Ammon's horn (tissue), 1 donor: Measurements from ENCODE around the gene ASXL3.

Experiments used
- DNase-seq: peaks from one replicate; pipeline ENCODE4 v3.0.0-alpha.2; 2016; ENCODE audit warnings: low spot score

Gene ASXL3

DNA sequence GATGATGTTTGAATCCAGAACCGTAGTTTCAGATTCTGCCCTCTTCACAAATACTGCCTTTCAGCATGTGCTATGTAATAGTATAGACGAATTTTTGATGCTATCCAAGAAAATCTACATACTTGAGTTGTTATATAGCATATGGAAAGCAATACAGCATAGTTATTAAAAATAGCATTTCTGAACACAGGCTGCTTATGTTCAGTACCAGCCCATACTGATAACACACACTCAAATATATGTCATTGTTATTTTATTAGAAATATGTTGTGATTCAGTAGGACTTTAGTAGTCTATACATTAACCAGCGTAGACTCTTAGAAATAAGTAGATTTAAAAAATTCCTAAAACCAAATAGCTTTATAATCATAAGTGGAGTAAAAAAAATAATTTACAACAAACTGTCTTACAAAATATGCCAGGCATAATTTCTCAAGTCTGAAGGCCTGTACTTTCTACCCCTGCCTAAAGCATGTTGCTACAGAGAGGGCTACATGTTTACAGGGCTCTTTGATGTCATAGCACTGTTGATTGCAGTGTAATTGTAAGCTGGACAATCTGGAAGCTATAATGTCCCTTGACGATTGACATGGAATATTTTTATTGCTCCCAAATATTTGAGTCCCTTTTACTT lies 86.3 kb downstream of the ASXL3 start:
- no peak for DNase-seq

GRCh38 chr18:33665187-33665586 lies 87.2 kb downstream of the ASXL3 start:
- no peak for DNase-seq

DNA sequence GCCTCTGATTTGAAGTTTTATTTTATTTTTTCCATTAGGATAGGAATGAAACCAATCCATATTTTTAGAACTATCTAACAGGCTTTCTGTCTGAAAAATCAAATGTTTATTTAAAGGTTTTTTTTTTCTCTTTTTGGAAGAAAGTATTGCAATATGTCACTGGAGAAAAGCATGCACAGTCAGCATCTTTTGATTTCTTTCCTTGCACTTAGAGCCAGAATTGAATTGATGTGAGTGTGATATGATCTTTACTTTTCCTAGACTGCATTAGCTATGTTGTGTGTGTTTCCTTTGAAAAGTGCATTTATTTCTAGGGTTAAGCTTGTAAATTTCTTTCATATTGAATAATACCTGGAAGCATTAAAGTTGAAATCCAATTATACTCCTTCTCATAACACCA lies 87.6 kb downstream of the ASXL3 start:
- DNase-seq = no peak

GRCh38 chr18:33666915-33667314 lies 88.9 kb downstream of the ASXL3 start:
- DNase-seq = no peak

DNA sequence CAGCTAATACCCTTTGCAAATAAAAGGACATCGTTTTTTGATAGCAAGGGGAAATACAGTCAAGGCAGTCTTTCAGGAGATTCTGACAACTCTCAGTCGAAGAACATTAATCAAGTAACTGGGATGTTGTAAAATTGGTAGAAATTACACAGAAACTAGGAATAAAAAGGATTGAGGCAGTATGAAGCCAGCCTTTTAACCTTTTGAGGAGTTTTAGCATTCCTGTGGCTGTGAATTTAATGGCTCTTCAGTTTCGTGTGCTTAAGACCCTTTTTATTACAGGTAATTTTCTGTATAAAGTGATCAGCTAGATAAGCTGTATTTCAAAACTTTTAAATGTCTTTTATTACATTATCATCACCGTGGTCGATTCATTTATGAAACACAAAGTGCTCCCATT lies 91.6 kb downstream of the ASXL3 start:
- no peak for DNase-seq

DNA sequence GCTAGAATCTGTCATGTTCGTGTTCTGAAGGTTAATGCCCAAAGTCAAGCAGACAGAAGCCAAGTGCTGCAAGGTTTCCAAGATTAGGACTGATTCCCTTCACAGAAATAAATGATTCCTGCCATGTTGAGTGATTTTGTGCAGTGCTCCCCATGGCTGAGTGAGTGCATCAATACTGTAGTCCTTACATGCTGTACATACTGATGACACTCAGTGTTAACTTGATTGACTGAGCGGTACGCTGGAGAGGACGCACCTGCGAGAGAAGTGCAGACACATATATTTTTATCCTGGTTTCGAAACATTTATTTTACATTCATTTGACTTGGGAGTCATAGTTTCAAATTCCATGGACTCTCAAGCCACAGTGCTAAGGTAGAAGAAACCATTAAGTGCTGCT lies 92.0 kb downstream of the ASXL3 start:
- DNase-seq = no peak

DNA sequence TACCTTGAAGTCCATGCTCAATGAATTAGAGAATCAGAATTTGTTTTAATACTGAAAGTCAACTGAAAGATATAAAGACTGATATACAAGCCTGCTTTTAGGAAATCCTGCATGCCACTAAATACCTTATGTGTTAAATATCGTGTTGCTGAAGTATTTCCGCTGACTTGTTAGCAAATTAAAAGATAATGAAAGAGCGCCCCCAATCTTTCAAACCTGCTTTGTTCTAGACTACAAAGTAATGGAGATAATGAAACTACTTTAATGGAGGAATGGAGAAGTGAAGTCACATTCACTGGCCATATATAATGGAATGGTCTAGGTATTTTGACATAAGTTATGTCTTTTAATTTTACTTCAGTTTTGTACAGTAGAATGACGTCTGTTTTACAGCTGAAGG lies 95.7 kb downstream of the ASXL3 start:
- DNase-seq = no peak

DNA sequence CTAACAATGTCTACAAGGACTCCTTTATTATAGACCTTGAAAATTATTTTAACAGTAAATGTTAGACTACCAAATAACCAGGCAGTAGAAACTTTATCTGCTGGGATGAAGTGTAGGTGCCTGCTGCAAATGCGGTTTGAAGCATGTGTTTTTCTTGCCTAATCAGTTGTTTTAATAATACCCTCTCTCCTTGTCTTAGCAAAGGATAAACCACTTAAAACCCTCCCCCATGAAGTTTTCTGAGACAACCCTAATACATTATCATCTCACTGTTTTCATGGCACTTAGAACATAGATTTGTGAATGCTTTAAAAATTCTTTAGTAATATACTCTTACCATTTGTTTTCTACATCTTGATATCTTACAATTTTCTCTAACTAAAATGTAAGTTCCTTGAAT lies 98.6 kb downstream of the ASXL3 start:
- no peak for DNase-seq

- DNase-seq = no peak
Observed at GRCh38 chr18:33677891-33678290, 99.9 kb downstream of the ASXL3 start.

GRCh38 chr18:33682436-33682835 lies 104.4 kb downstream of the ASXL3 start:
- DNase-seq = no peak

GRCh38 chr18:33694593-33694992 lies 116.6 kb downstream of the ASXL3 start:
- no peak for DNase-seq

GRCh38 chr18:33696332-33697162 lies 118.5 kb downstream of the ASXL3 start:
- no peak for DNase-seq

- DNase-seq = no peak
Observed at GRCh38 chr18:33697498-33697897, 119.5 kb downstream of the ASXL3 start.

DNA sequence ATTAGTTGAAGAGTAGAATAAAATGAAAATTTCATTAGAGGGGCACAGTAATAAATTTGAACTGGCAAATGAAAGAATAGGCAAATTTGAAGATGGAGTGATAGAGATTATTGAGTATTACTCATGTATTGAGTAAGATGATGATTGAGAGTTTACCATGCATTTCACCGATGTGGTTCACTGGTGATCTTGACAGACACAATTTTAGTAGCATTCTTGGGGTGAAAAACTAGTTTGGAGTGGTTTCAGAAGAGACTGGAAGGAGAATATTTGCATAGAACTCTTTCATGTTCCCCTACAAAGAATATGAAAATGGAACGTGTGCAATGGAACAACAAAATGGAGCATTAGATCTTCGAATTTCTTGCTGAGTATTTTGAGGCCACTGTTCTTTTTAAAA lies 121.4 kb downstream of the ASXL3 start:
- no peak for DNase-seq

DNA sequence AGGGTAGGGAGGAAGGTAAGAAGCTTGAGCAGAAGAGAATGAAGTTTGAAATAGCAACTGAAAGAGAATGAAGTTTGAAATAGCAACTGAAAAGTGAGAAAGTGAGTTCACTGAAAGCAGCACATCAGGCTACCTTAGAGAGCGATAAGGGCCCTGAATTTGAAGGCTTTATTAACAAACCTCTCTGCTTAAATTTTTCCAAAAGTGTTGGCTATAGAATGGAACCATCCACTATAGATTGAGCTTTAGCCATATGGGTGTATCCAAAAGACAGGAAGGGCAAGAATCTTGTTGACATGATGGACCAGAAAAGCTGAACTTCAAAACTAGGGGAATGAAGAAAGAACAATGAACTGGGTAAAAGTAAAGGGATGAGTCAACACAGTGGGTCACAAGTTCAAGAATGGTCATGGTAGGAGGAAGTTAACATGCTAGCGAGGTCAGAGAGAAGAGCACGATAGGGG lies 122.5 kb downstream of the ASXL3 start:
- DNase-seq = no peak

DNA sequence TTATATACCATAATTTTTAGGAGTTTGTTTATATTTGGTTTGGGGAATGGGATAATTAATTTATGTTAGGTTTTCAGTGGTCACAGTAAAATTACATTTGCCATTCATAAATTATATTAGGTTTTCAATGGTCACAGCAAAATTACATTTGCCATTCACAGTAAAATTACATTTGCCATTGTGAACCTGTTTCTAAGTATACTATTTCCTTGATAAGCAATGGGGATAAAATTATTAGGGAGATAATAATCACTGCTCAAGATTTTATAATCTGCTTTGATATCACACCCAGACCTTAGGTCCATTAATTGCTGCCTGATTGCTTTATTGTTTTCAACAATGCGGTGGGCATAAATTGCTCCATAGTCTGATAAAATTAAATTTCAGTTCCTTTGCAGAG lies 124.6 kb downstream of the ASXL3 start:
- DNase-seq = no peak

DNA sequence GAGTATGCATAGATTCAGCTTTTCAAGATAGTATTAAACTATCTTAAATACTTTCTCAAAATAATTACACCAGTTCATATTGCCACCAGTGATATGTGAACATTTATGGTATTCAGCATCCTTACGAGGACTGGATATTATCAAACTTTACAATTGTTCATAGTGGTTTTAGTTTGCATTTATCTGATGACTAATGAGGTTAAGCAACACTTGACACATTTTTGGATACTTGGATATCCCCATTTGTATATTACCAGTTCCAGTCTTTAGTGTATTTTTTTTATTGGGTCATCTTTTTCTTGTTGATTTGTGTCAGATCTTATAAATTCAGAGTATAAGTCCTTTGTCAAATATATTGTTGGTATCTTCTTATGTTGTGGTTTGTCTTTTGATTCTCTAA lies 128.4 kb downstream of the ASXL3 start:
- DNase-seq = no peak

DNA sequence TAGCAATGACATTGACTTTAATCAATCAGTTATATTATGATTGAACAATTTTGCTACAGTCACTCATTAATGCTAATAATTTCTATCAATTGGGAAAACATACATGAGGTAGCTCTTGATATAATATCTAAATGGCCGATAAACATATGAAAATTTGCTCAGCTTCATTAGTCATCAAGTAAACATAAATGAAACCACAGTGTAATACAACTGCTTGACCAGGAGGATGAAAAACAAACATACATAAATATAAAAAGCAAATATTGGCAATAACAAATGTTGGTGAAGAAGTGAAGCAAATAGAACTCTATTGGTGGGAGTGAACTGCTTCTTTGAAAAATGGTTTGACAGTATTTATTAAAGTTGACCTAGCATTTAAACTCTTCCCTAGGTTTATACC lies 130.9 kb downstream of the ASXL3 start:
- no peak for DNase-seq

- no peak for DNase-seq
Observed at GRCh38 chr18:33710269-33710668, 132.2 kb downstream of the ASXL3 start.

- peak; percentile 61 for DNase-seq
Observed at GRCh38 chr18:33711514-33711913, 133.5 kb downstream of the ASXL3 start.

- no peak for DNase-seq
Observed at GRCh38 chr18:33712719-33713118, 134.7 kb downstream of the ASXL3 start.

- DNase-seq = no peak
Observed at GRCh38 chr18:33716061-33716683, 138.2 kb downstream of the ASXL3 start.

GRCh38 chr18:33717339-33717738 lies 139.3 kb downstream of the ASXL3 start:
- DNase-seq = no peak
